GM23338 (cell line): ENCODE results near the gene PTPRN2. TPM values are rescaled to one million over a fixed set of nuclear protein-coding genes. Genes with fewer than 3 reads are reported as not detected.

Experiments used
- ATAC-seq: fragments of 200-7000 bp; cut with Tn5 transposase; 3 replicates; pipeline ENCODE4 v1.9.1; 2020
- DNase-seq: peaks from one replicate; pipeline ENCODE4 v3.0.0-alpha.2; 2015; ENCODE audit warnings: low spot score
- H2AFZ ChIP-seq: fragments of 200-600 bp; sonication (generic); 2 replicates; pipeline ENCODE4 v1.8.0; 2016; ENCODE audit warnings: antibody characterized with exemption, mild to moderate bottlenecking, moderate library complexity
- H3F3A ChIP-seq: fragments of 200-600 bp; sonication (generic); replicated peaks from 2 replicates; pipeline ENCODE4 v1.8.0; 2017; ENCODE audit warnings: antibody characterized with exemption, mixed run types, low read depth
- H3K27ac ChIP-seq: fragments of 200-600 bp; sonication (generic); 2 replicates; pipeline ENCODE4 v1.6.1; 2016; ENCODE audit warnings: low read depth
- H3K27me3 ChIP-seq: fragments of 200-600 bp; sonication (generic); 2 replicates; pipeline ENCODE4 v1.8.0; 2016; ENCODE audit warnings: mild to moderate bottlenecking, mixed run types, moderate library complexity; ENCODE audit not compliant: insufficient read depth
- H3K36me3 ChIP-seq: fragments of 200-600 bp; sonication (generic); 2 replicates; pipeline ENCODE4 v1.8.0; 2016; ENCODE audit warnings: mild to moderate bottlenecking; ENCODE audit not compliant: insufficient read depth
- H3K4me1 ChIP-seq: fragments of 200-600 bp; sonication (generic); 2 replicates; pipeline ENCODE4 v1.8.0; 2016; ENCODE audit warnings: mild to moderate bottlenecking, moderate library complexity; ENCODE audit not compliant: insufficient read depth
- H3K4me2 ChIP-seq: fragments of 200-600 bp; sonication (generic); 2 replicates; pipeline ENCODE4 v1.7.1; 2017; ENCODE audit warnings: mixed run types
- H3K4me3 ChIP-seq: fragments of 200-600 bp; sonication (generic); 2 replicates; pipeline ENCODE4 v1.6.1; 2016; ENCODE audit warnings: mixed run types
- H3K79me2 ChIP-seq: fragments of 200-600 bp; sonication (generic); replicated peaks from 2 replicates; pipeline ENCODE4 v1.8.0; 2017; ENCODE audit warnings: mild to moderate bottlenecking; ENCODE audit not compliant: insufficient read depth
- H3K9me2 ChIP-seq: fragments of 200-600 bp; sonication (generic); 2 replicates; pipeline ENCODE4 v1.8.0; 2017; ENCODE audit not compliant: insufficient read depth
- H4K20me1 ChIP-seq: fragments of 200-600 bp; sonication (generic); replicated peaks from 2 replicates; pipeline ENCODE4 v1.8.0; 2017; ENCODE audit warnings: mild to moderate bottlenecking; ENCODE audit not compliant: insufficient read depth
- H3K27ac Mint-ChIP-seq: 2 replicates; pipeline ENCODE4 v1.8.0; 2020; ENCODE audit warnings: inconsistent platforms, mild to moderate bottlenecking, moderate library complexity, mixed read lengths
- H3K27me3 Mint-ChIP-seq: 3 replicates; pipeline ENCODE4 v1.8.0; 2022; ENCODE audit warnings: low read depth, mild to moderate bottlenecking, moderate library complexity, mixed read lengths, inconsistent platforms; ENCODE audit not compliant: insufficient read depth, poor library complexity
- H3K36me3 Mint-ChIP-seq: 3 replicates; pipeline ENCODE4 v1.8.0; 2021; ENCODE audit warnings: low read depth, mild to moderate bottlenecking, inconsistent platforms, moderate library complexity, mixed read lengths
- H3K4me1 Mint-ChIP-seq: 3 replicates; pipeline ENCODE4 v1.8.0; 2020; ENCODE audit warnings: mild to moderate bottlenecking, inconsistent platforms, mixed read lengths
- H3K4me3 Mint-ChIP-seq: 3 replicates; pipeline ENCODE4 v1.8.0; 2021; ENCODE audit warnings: moderate library complexity, mild to moderate bottlenecking, inconsistent platforms, mixed read lengths
- H3K9me3 Mint-ChIP-seq: 3 replicates; pipeline ENCODE4 v1.8.0; 2020; ENCODE audit warnings: moderate library complexity, mild to moderate bottlenecking, inconsistent platforms, mixed read lengths
- CREB1 ChIP-seq: fragments of 250-450 bp; sonication (Bioruptor Pico); IDR thresholded peaks from 2 replicates; pipeline ENCODE4 v1.5.0; 2020; ENCODE audit warnings: low read depth, mild to moderate bottlenecking, moderate library complexity
- CTCF ChIP-seq, 2 experiments: fragments of 200-600 bp in 1 of 2; sonication (generic) in 1 of 2; conservative IDR thresholded peaks; 2 replicates each; pipeline versions ENCODE4 v1.5.1 to v1.6.1; 2016 to 2017; ENCODE audit warnings: antibody characterized with exemption in 2 of 2, low read depth in 2 of 2, mild to moderate bottlenecking in 2 of 2, moderate library complexity in 1 of 2
- ETS1 ChIP-seq: IDR thresholded peaks from 2 replicates; pipeline ENCODE4 v1.6.1; 2016; ENCODE audit warnings: antibody characterized with exemption
- EZH2 ChIP-seq: fragments of 200-600 bp; sonication (generic); IDR thresholded peaks from one replicate; pipeline ENCODE4 v1.8.0; 2017; ENCODE audit warnings: antibody characterized with exemption, mild to moderate bottlenecking, low read depth; ENCODE audit not compliant: unreplicated experiment
- JUNB ChIP-seq: IDR thresholded peaks from one replicate; pipeline ENCODE4 v1.6.1; 2016; ENCODE audit warnings: antibody characterized with exemption; ENCODE audit not compliant: unreplicated experiment
- POLR2AphosphoS5 ChIP-seq: IDR thresholded peaks from 2 replicates; pipeline ENCODE4 v1.6.1; 2016; ENCODE audit warnings: antibody characterized with exemption, low read depth
- REST ChIP-seq: IDR thresholded peaks from one replicate; pipeline ENCODE4 v1.6.1; 2018; ENCODE audit warnings: antibody characterized with exemption; ENCODE audit not compliant: unreplicated experiment
- STAT1 ChIP-seq: IDR thresholded peaks from one replicate; pipeline ENCODE4 v1.6.1; 2016; ENCODE audit warnings: antibody characterized with exemption; ENCODE audit not compliant: unreplicated experiment
- ZNF114 ChIP-seq: fragments of 250-450 bp; sonication (Bioruptor Pico); IDR thresholded peaks from 2 replicates; pipeline ENCODE4 v1.5.0; 2020; ENCODE audit warnings: mild to moderate bottlenecking, moderate library complexity
- polyA plus RNA-seq: library from polyadenylated mRNA; unstranded; fragments of >200 nt; fragmentation: Nextera tagmentation; extraction: Ambion mirVana; gene quantifications from 2 replicates; pipeline ENCODE4 v1.2.1, GENCODE V29; 2016
- total RNA-seq: library from RNA; depleted of rRNA; stranded (reverse); fragments of >200 nt; shearing (Covaris generic); gene quantifications from 2 replicates; pipeline ENCODE4 v1.2.3, GENCODE V29; 2014

Gene PTPRN2
- total and polyA plus RNA-seq, 2 experiments from 2014 or later = 0.87 to 4.0 TPM

GRCh38 chr7:157645539-157645938 is 942.1 kb downstream of the PTPRN2 start:
- no peak overlapping the region for H3K27ac Mint-ChIP-seq
- Histone ChIP-seq H4K20me1 (no peaks in the 10 kb centered on the region), H3F3A (no peaks in the 10 kb centered on the region), H3K4me2 (no peak overlapping the region), H3K4me1 (no peaks in the 10 kb centered on the region), H3K79me2 (no peaks in the 10 kb centered on the region), H3K36me3 (no peaks in the 10 kb centered on the region), H3K27ac (no peak overlapping the region), H2AFZ (no peak overlapping the region), H3K27me3 (no peaks in the 10 kb centered on the region), H3K4me3 (no peak overlapping the region), H3K9me2 (no peaks in the 10 kb centered on the region)
- H3K9me3 Mint-ChIP-seq = peaks cover 69% of the 10 kb centered on the region
- H3K4me1 Mint-ChIP-seq = no peaks in the 10 kb centered on the region
- DNase-seq = no peak
- H3K4me3 Mint-ChIP-seq = no peak overlapping the region
- ATAC-seq = no peak
- no peak for TF ChIP-seq CREB1 (CRISPR knock-in tag)
- H3K36me3 Mint-ChIP-seq = peaks cover 37% of the 10 kb centered on the region
- peaks cover 6% of the 10 kb centered on the region for H3K27me3 Mint-ChIP-seq

- Histone ChIP-seq H3K27me3 (no peaks in the 10 kb centered on the region), H3K27ac (no peak overlapping the region), H3K4me3 (no peak overlapping the region), H3K36me3 (no peaks in the 10 kb centered on the region), H3F3A (no peaks in the 10 kb centered on the region), H3K79me2 (no peaks in the 10 kb centered on the region), H4K20me1 (no peaks in the 10 kb centered on the region), H3K4me1 (no peaks in the 10 kb centered on the region), H3K4me2 (no peak overlapping the region), H2AFZ (no peak overlapping the region), H3K9me2 (no peaks in the 10 kb centered on the region)
- TF ChIP-seq STAT1 (no peak), EZH2 (no peak), CREB1 (CRISPR knock-in tag) (no peak), ETS1 (no peak), ZNF114 (no peak), CTCF (conservative IDR thresholded peaks at IDR 0.05; ENCODE audit: low read depth in 2 of 2) (no peak)
- Mint-ChIP-seq H3K9me3 (peaks cover 69% of the 10 kb centered on the region), H3K36me3 (peaks cover 41% of the 10 kb centered on the region), H3K4me3 (no peak overlapping the region), H3K27me3 (peaks cover 4% of the 10 kb centered on the region), H3K27ac (no peak overlapping the region), H3K4me1 (no peaks in the 10 kb centered on the region)
- no peak for ATAC-seq
- no peak for DNase-seq
These were observed 942.7 kb downstream of the PTPRN2 start for GRCh38 chr7:157644946-157645345.

- Mint-ChIP-seq H3K27ac (no peak overlapping the region), H3K4me1 (no peaks in the 10 kb centered on the region), H3K4me3 (no peak overlapping the region), H3K36me3 (peaks cover 48% of the 10 kb centered on the region), H3K9me3 (peaks cover 82% of the 10 kb centered on the region), H3K27me3 (peaks cover 4% of the 10 kb centered on the region)
- no peaks in the 10 kb centered on the region for H3K27me3 ChIP-seq
- no peak overlapping the region for H3K27ac ChIP-seq
- no peaks in the 10 kb centered on the region for H3F3A ChIP-seq
- H3K4me3 ChIP-seq = no peak overlapping the region
- H3K79me2 ChIP-seq = no peaks in the 10 kb centered on the region
- no peak for DNase-seq
- no peaks in the 10 kb centered on the region for H3K36me3 ChIP-seq
- no peak for ATAC-seq
- H3K4me2 ChIP-seq = no peak overlapping the region
- H3K4me1 ChIP-seq = no peaks in the 10 kb centered on the region
- no peaks in the 10 kb centered on the region for H3K9me2 ChIP-seq
- no peak overlapping the region for H2AFZ ChIP-seq
- H4K20me1 ChIP-seq = no peaks in the 10 kb centered on the region
- TF ChIP-seq POLR2AphosphoS5 (no peak), JUNB (no peak), STAT1 (no peak), EZH2 (no peak), REST (no peak)
These were observed 944.1 kb downstream of the PTPRN2 start for GRCh38 chr7:157643525-157643970.
